Stimulated activated CD4-positive, alpha-beta T cell treated with anti-CD3 and anti-CD28 coated beads, TNF-alpha, amount 100 ng/mL, for 48 hours (primary cell): Measurements from ENCODE around the gene CCT8L2.
"Not testable (repeated sequence)": the region's sequence is repeated elsewhere in the genome, so short reads cannot be mapped to it uniquely, and the experiment has no call there.

Experiments
- DNase-seq, 3 donors: peaks; one replicate each; pipeline ENCODE4 v3.0.0-alpha.2; 2020; ENCODE audit warnings: low read depth in 3 of 3

The CCT8L2 gene

GRCh38 chr22:16558376-16558945 lies 34.1 kb downstream of the CCT8L2 start:
- not testable (repeated sequence) for DNase-seq

- not testable (repeated sequence) for DNase-seq
These were observed 35.1 kb downstream of the CCT8L2 start for GRCh38 chr22:16557511-16557910.

GRCh38 chr22:16555077-16555994 lies 37.3 kb downstream of the CCT8L2 start:
- DNase-seq = not testable (repeated sequence)

- DNase-seq = not testable (repeated sequence)
These were observed 49.3 kb downstream of the CCT8L2 start for GRCh38 chr22:16543310-16543709.
